Ovary (tissue), 3 donors: Measurements from ENCODE around the gene USH2A.

Experiments
- POLR2A ChIP-seq: fragments of 450-650 bp; IDR thresholded peaks from one replicate; pipeline ENCODE4 v1.6.1; 2017; ENCODE audit warnings: antibody characterized with exemption, mild to moderate bottlenecking, moderate library complexity
- TF ChIP-seq, protein P1 (sequence below), 3 donors: fragments of 450-650 bp in 2 of 3; fragments of 200-600 bp in 1 of 3; IDR thresholded peaks; one replicate each; pipeline versions ENCODE4 v1.5.1 to v1.8.0; 2016 to 2022; ENCODE audit warnings: antibody characterized with exemption in 3 of 3, mild to moderate bottlenecking in 1 of 3
- donor health status: DM: no; HTN: no; CAD: no.

DNA sequence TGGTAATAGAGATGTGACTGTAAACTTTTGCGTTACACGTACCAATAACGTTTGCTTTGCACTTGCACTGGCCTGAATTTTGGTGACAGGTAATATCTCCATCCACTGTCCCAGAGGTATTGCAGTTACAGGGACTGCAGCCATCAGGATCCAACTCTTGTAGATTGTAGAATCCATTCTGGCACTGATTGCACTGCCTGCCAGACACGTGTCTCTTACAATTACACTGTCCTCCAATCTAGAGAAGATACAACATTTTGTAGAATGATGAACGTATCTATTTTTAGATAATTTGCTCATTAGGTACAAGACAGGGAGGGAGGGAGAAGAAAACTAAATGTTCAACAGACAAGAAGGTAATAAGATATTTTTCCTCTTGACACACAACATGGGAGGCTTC lies 172.4 kb downstream of the USH2A start:
- TF ChIP-seq, protein P1, sequence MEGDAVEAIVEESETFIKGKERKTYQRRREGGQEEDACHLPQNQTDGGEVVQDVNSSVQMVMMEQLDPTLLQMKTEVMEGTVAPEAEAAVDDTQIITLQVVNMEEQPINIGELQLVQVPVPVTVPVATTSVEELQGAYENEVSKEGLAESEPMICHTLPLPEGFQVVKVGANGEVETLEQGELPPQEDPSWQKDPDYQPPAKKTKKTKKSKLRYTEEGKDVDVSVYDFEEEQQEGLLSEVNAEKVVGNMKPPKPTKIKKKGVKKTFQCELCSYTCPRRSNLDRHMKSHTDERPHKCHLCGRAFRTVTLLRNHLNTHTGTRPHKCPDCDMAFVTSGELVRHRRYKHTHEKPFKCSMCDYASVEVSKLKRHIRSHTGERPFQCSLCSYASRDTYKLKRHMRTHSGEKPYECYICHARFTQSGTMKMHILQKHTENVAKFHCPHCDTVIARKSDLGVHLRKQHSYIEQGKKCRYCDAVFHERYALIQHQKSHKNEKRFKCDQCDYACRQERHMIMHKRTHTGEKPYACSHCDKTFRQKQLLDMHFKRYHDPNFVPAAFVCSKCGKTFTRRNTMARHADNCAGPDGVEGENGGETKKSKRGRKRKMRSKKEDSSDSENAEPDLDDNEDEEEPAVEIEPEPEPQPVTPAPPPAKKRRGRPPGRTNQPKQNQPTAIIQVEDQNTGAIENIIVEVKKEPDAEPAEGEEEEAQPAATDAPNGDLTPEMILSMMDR (IDR thresholded peaks at IDR 0.05), result no peak
- no peak for TF ChIP-seq POLR2A
